Measurements from ENCODE around the gene AKR1B15. TPM values are rescaled to one million over a fixed set of nuclear protein-coding genes. Genes with fewer than 3 reads are reported as not detected.

AKR1B15 gene
- total RNA-seq (ENCODE audit: low replicate concordance), result not detected in 2 replicates

GRCh38 chr7:134548877-134549276 lies at the start of gene AKR1B15:
Gene AKR1B15 (plus strand): TSS chr7:134549110. CDS start chr7:134564620, 15,510 bp downstream.

Other genes starting within 250 kb of the AKR1B15 start
- gene SLC35B4, start 232.2 kb upstream of the AKR1B15 start, total RNA-seq (ENCODE audit: low replicate concordance), result 12.9 and 30.7 TPM in 2 replicates
- 59.8 and 94.3 TPM in 2 replicates for gene AKR1B1, start 90.0 kb upstream of the AKR1B15 start, total RNA-seq (ENCODE audit: low replicate concordance)
- gene AKR1B10, start 21.5 kb upstream of the AKR1B15 start, total RNA-seq (ENCODE audit: low replicate concordance), result 0.83 and 1.4 TPM in 2 replicates
- 33.6 and 45.6 TPM in 2 replicates for gene BPGM, start 97.7 kb downstream of the AKR1B15 start, total RNA-seq (ENCODE audit: low replicate concordance)
- 270 and 510 TPM in 2 replicates for gene CALD1, start 230.5 kb downstream of the AKR1B15 start, total RNA-seq (ENCODE audit: low replicate concordance)